DOHH2 (cell line): ENCODE measurements around the gene DMD.

Source experiments
- H3F3A ChIP-seq: fragments of 200-600 bp; sonication (generic), shearing (Covaris generic); 2 replicates; pipeline ENCODE4 v1.6.0; 2016; ENCODE audit warnings: antibody characterized with exemption, mild to moderate bottlenecking; ENCODE audit not compliant: control insufficient read depth, insufficient read depth
- H3K27ac ChIP-seq: fragments of 200-600 bp; sonication (generic); 2 replicates; pipeline ENCODE4 v1.5.1; 2014; ENCODE audit warnings: low read depth, mild to moderate bottlenecking, low read length, moderate library complexity
- H3K27me3 ChIP-seq: fragments of 200-600 bp; sonication (generic); 2 replicates; pipeline ENCODE4 v1.6.1; 2014; ENCODE audit warnings: mild to moderate bottlenecking, low read length, mixed read lengths; ENCODE audit not compliant: control insufficient read depth
- H3K36me3 ChIP-seq: fragments of 200-600 bp; sonication (generic); 2 replicates; pipeline ENCODE4 v1.6.1; 2014; ENCODE audit warnings: mild to moderate bottlenecking, low read length, moderate library complexity, mixed read lengths; ENCODE audit not compliant: control insufficient read depth
- H3K4me1 ChIP-seq: fragments of 200-600 bp; sonication (generic); 2 replicates; pipeline ENCODE4 v1.6.1; 2014; ENCODE audit warnings: mild to moderate bottlenecking, low read length, mixed read lengths; ENCODE audit not compliant: control insufficient read depth
- H3K4me2 ChIP-seq: fragments of 200-600 bp; sonication (generic); 2 replicates; pipeline ENCODE4 v1.6.0; 2014; ENCODE audit warnings: mild to moderate bottlenecking, low read length, moderate library complexity
- H3K4me3 ChIP-seq: fragments of 200-600 bp; sonication (generic); 2 replicates; pipeline ENCODE4 v1.5.1; 2014; ENCODE audit warnings: mild to moderate bottlenecking, low read length, mixed read lengths
- H3K79me2 ChIP-seq: fragments of 200-600 bp; sonication (generic); 2 replicates; pipeline ENCODE4 v1.6.1; 2014; ENCODE audit warnings: mild to moderate bottlenecking, low read length, mixed read lengths; ENCODE audit not compliant: control insufficient read depth
- H3K9me2 ChIP-seq: fragments of 200-600 bp; sonication (generic); replicated peaks from 2 replicates; pipeline ENCODE4 v1.6.1; 2014; ENCODE audit warnings: mild to moderate bottlenecking, low read length, mixed read lengths; ENCODE audit not compliant: control insufficient read depth
- H3K9me3 ChIP-seq: fragments of 200-600 bp; sonication (generic); 2 replicates; pipeline ENCODE4 v1.6.1; 2014; ENCODE audit warnings: antibody characterized with exemption, low read length, mixed read lengths; ENCODE audit not compliant: control insufficient read depth, insufficient read depth
- H4K20me1 ChIP-seq: fragments of 200-600 bp; sonication (generic); 2 replicates; pipeline ENCODE4 v1.6.0; 2014; ENCODE audit warnings: low read depth, mild to moderate bottlenecking, antibody characterized with exemption, low read length, moderate library complexity; ENCODE audit not compliant: control insufficient read depth, insufficient read depth
- CTCF ChIP-seq: fragments of 200-600 bp; sonication (generic); IDR thresholded peaks from one replicate; pipeline ENCODE4 v1.5.1; 2014; ENCODE audit warnings: antibody characterized with exemption, mild to moderate bottlenecking, low read depth, low read length; ENCODE audit not compliant: poor library complexity, severe bottlenecking
- EZH2phosphoT487 ChIP-seq: fragments of 200-600 bp; sonication (generic); IDR thresholded peaks from 2 replicates; pipeline ENCODE4 v1.6.1; 2017; ENCODE audit warnings: borderline replicate concordance, mild to moderate bottlenecking, antibody characterized with exemption, low read length, moderate library complexity, mixed read lengths

The DMD gene

GRCh38 chrX:31258166-31258565 is 1953.2 kb downstream of the DMD start:
- no peaks in the 10 kb centered on the region for H3K4me1 ChIP-seq
- H3K4me2 ChIP-seq, result no peak overlapping the region
- no peaks in the 10 kb centered on the region for H3K27me3 ChIP-seq
- no peak overlapping the region for H3K27ac ChIP-seq
- no peaks in the 10 kb centered on the region for H4K20me1 ChIP-seq
- H3F3A ChIP-seq, result no peaks in the 10 kb centered on the region
- no peaks in the 10 kb centered on the region for H3K36me3 ChIP-seq
- no peaks in the 10 kb centered on the region for H3K79me2 ChIP-seq
- H3K9me2 ChIP-seq, result no peaks in the 10 kb centered on the region
- H3K9me3 ChIP-seq, result no peaks in the 10 kb centered on the region
- no peak overlapping the region for H3K4me3 ChIP-seq
- TF ChIP-seq CTCF (no peak), EZH2phosphoT487 (no peak)

DNA sequence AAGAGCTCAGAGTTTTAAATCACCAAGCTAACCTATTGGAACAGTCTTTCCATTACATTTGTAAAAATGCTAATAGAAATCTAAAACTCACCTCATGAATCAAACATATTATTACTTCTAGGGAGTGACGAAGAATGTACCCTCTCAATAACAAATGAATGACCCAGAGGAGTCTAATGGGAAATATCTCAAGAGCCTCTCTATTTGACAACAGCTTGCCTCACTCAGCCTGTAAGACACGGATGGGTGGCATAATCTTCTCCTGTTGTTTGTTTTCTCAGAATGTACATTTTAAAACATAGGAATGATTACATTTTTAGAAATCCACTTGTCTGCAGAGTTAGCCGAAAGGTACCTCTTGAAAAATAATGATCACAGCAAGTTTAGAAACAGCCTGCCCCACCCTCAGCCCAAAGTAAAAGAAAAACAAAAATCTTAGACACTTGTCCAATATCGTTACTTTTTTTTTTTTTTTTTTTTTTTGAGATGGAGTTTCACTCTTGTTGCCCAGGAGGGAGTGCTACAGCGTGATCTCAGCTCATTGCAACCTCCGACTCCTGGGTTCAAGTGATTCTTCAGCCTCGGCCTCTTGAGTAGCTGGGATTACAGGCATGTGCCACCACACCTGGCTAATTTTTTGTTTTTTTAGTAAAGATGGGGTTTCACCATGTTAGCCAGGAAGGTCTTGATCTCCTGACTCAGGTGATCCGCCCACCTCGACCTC is 1955.9 kb downstream of the DMD start:
- TF ChIP-seq EZH2phosphoT487 (no peak), CTCF (no peak)
- H3K79me2 ChIP-seq, result no peaks in the 10 kb centered on the region

DNA sequence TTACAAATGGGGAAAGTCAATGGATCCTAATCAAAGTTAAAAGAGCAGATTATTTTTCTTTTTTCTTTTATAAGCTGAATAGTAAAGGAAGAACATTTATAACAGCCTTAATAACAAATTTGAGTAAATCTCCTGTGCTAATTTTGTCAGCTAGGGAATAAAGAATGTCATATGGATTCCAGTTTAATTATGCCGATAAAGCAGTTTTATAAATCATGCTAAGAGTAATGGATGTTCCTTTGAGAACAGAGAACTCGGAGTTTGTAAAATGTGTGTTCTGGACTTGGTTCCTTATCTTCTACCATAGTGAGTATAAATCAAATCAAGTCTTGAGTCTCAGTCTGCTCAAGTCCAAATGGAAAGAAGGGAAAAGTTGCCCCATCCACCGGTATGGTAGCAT is 1959.2 kb downstream of the DMD start:
- Histone ChIP-seq H3K79me2 (no peaks in the 10 kb centered on the region), H3K36me3 (no peaks in the 10 kb centered on the region), H4K20me1 (no peaks in the 10 kb centered on the region), H3K4me3 (no peak overlapping the region), H3K27ac (no peak overlapping the region), H3K4me2 (no peak overlapping the region), H3K27me3 (no peaks in the 10 kb centered on the region), H3K9me3 (no peaks in the 10 kb centered on the region), H3K4me1 (no peaks in the 10 kb centered on the region), H3F3A (no peaks in the 10 kb centered on the region), H3K9me2 (no peaks in the 10 kb centered on the region)
- no peak for TF ChIP-seq EZH2phosphoT487
- TF ChIP-seq CTCF, result no peak

More for the DNA sequence above, 1955.9 kb downstream of the DMD start:
- Histone ChIP-seq H3K27me3 (no peaks in the 10 kb centered on the region), H3F3A (no peaks in the 10 kb centered on the region), H4K20me1 (no peaks in the 10 kb centered on the region), H3K4me3 (no peak overlapping the region), H3K4me1 (no peaks in the 10 kb centered on the region), H3K36me3 (no peaks in the 10 kb centered on the region), H3K9me3 (no peaks in the 10 kb centered on the region), H3K9me2 (no peaks in the 10 kb centered on the region), H3K4me2 (no peak overlapping the region), H3K27ac (no peak overlapping the region)
